GM23338 (cell line): ENCODE measurements around the gene ANO7. TPM values are rescaled to one million over a fixed set of nuclear protein-coding genes. Genes with fewer than 3 reads are reported as not detected.

Experiments
- ATAC-seq: fragments of 200-7000 bp; cut with Tn5 transposase; 3 replicates; pipeline ENCODE4 v1.9.1; 2020
- DNase-seq: peaks from one replicate; pipeline ENCODE4 v3.0.0-alpha.2; 2015; ENCODE audit warnings: low spot score
- H2AFZ ChIP-seq: fragments of 200-600 bp; sonication (generic); 2 replicates; pipeline ENCODE4 v1.8.0; 2016; ENCODE audit warnings: antibody characterized with exemption, mild to moderate bottlenecking, moderate library complexity
- H3F3A ChIP-seq: fragments of 200-600 bp; sonication (generic); replicated peaks from 2 replicates; pipeline ENCODE4 v1.8.0; 2017; ENCODE audit warnings: antibody characterized with exemption, mixed run types, low read depth
- H3K27ac ChIP-seq: fragments of 200-600 bp; sonication (generic); 2 replicates; pipeline ENCODE4 v1.6.1; 2016; ENCODE audit warnings: low read depth
- H3K27me3 ChIP-seq: fragments of 200-600 bp; sonication (generic); 2 replicates; pipeline ENCODE4 v1.8.0; 2016; ENCODE audit warnings: mild to moderate bottlenecking, mixed run types, moderate library complexity; ENCODE audit not compliant: insufficient read depth
- H3K36me3 ChIP-seq: fragments of 200-600 bp; sonication (generic); 2 replicates; pipeline ENCODE4 v1.8.0; 2016; ENCODE audit warnings: mild to moderate bottlenecking; ENCODE audit not compliant: insufficient read depth
- H3K4me1 ChIP-seq: fragments of 200-600 bp; sonication (generic); 2 replicates; pipeline ENCODE4 v1.8.0; 2016; ENCODE audit warnings: mild to moderate bottlenecking, moderate library complexity; ENCODE audit not compliant: insufficient read depth
- H3K4me2 ChIP-seq: fragments of 200-600 bp; sonication (generic); 2 replicates; pipeline ENCODE4 v1.7.1; 2017; ENCODE audit warnings: mixed run types
- H3K4me3 ChIP-seq: fragments of 200-600 bp; sonication (generic); 2 replicates; pipeline ENCODE4 v1.6.1; 2016; ENCODE audit warnings: mixed run types
- H3K79me2 ChIP-seq: fragments of 200-600 bp; sonication (generic); replicated peaks from 2 replicates; pipeline ENCODE4 v1.8.0; 2017; ENCODE audit warnings: mild to moderate bottlenecking; ENCODE audit not compliant: insufficient read depth
- H3K9me2 ChIP-seq: fragments of 200-600 bp; sonication (generic); 2 replicates; pipeline ENCODE4 v1.8.0; 2017; ENCODE audit not compliant: insufficient read depth
- H4K20me1 ChIP-seq: fragments of 200-600 bp; sonication (generic); replicated peaks from 2 replicates; pipeline ENCODE4 v1.8.0; 2017; ENCODE audit warnings: mild to moderate bottlenecking; ENCODE audit not compliant: insufficient read depth
- H3K27ac Mint-ChIP-seq: 2 replicates; pipeline ENCODE4 v1.8.0; 2020; ENCODE audit warnings: inconsistent platforms, mild to moderate bottlenecking, moderate library complexity, mixed read lengths
- H3K27me3 Mint-ChIP-seq: 3 replicates; pipeline ENCODE4 v1.8.0; 2022; ENCODE audit warnings: low read depth, mild to moderate bottlenecking, moderate library complexity, mixed read lengths, inconsistent platforms; ENCODE audit not compliant: insufficient read depth, poor library complexity
- H3K36me3 Mint-ChIP-seq: 3 replicates; pipeline ENCODE4 v1.8.0; 2021; ENCODE audit warnings: low read depth, mild to moderate bottlenecking, inconsistent platforms, moderate library complexity, mixed read lengths
- H3K4me1 Mint-ChIP-seq: 3 replicates; pipeline ENCODE4 v1.8.0; 2020; ENCODE audit warnings: mild to moderate bottlenecking, inconsistent platforms, mixed read lengths
- H3K4me3 Mint-ChIP-seq: 3 replicates; pipeline ENCODE4 v1.8.0; 2021; ENCODE audit warnings: moderate library complexity, mild to moderate bottlenecking, inconsistent platforms, mixed read lengths
- H3K9me3 Mint-ChIP-seq: 3 replicates; pipeline ENCODE4 v1.8.0; 2020; ENCODE audit warnings: moderate library complexity, mild to moderate bottlenecking, inconsistent platforms, mixed read lengths
- CREB1 ChIP-seq: fragments of 250-450 bp; sonication (Bioruptor Pico); IDR thresholded peaks from 2 replicates; pipeline ENCODE4 v1.5.0; 2020; ENCODE audit warnings: low read depth, mild to moderate bottlenecking, moderate library complexity
- EZH2 ChIP-seq: fragments of 200-600 bp; sonication (generic); IDR thresholded peaks from one replicate; pipeline ENCODE4 v1.8.0; 2017; ENCODE audit warnings: antibody characterized with exemption, mild to moderate bottlenecking, low read depth; ENCODE audit not compliant: unreplicated experiment
- EZH2phosphoT487 ChIP-seq: fragments of 200-600 bp; sonication (generic); IDR thresholded peaks from one replicate; pipeline ENCODE4 v1.8.1; 2018; ENCODE audit warnings: antibody characterized with exemption; ENCODE audit not compliant: unreplicated experiment
- JUNB ChIP-seq: IDR thresholded peaks from one replicate; pipeline ENCODE4 v1.6.1; 2016; ENCODE audit warnings: antibody characterized with exemption; ENCODE audit not compliant: unreplicated experiment
- NANOG ChIP-seq: IDR thresholded peaks from 2 replicates; pipeline ENCODE4 v1.6.1; 2016; ENCODE audit warnings: antibody characterized with exemption, borderline replicate concordance
- POLR2AphosphoS5 ChIP-seq: IDR thresholded peaks from 2 replicates; pipeline ENCODE4 v1.6.1; 2016; ENCODE audit warnings: antibody characterized with exemption, low read depth
- STAT1 ChIP-seq: IDR thresholded peaks from one replicate; pipeline ENCODE4 v1.6.1; 2016; ENCODE audit warnings: antibody characterized with exemption; ENCODE audit not compliant: unreplicated experiment
- ZNF114 ChIP-seq: fragments of 250-450 bp; sonication (Bioruptor Pico); IDR thresholded peaks from 2 replicates; pipeline ENCODE4 v1.5.0; 2020; ENCODE audit warnings: mild to moderate bottlenecking, moderate library complexity
- ZNF331 ChIP-seq: fragments of 250-450 bp; sonication (Bioruptor Pico); IDR thresholded peaks from 2 replicates; pipeline ENCODE4 v1.5.0; 2020; ENCODE audit warnings: low read depth, mild to moderate bottlenecking, moderate library complexity
- polyA plus RNA-seq: library from polyadenylated mRNA; unstranded; fragments of >200 nt; fragmentation: Nextera tagmentation; extraction: Ambion mirVana; gene quantifications from 2 replicates; pipeline ENCODE4 v1.2.1, GENCODE V29; 2016
- total RNA-seq: library from RNA; depleted of rRNA; stranded (reverse); fragments of >200 nt; shearing (Covaris generic); gene quantifications from 2 replicates; pipeline ENCODE4 v1.2.3, GENCODE V29; 2014
- TF ChIP-seq, protein P1 (sequence below): fragments of 250-450 bp; sonication (Bioruptor Pico); IDR thresholded peaks from 2 replicates; pipeline ENCODE4 v1.5.0; 2020; ENCODE audit warnings: mild to moderate bottlenecking, moderate library complexity
- TF ChIP-seq, protein P2 (sequence below): IDR thresholded peaks from one replicate; pipeline ENCODE4 v1.6.1; 2018; ENCODE audit warnings: antibody characterized with exemption; ENCODE audit not compliant: unreplicated experiment
- TF ChIP-seq, protein P3 (sequence below): IDR thresholded peaks from 2 replicates; pipeline ENCODE4 v1.6.1; 2016; ENCODE audit warnings: antibody characterized with exemption
- TF ChIP-seq, protein P4 (sequence below), 2 experiments: fragments of 200-600 bp in 1 of 2; sonication (generic) in 1 of 2; conservative IDR thresholded peaks; 2 replicates each; pipeline versions ENCODE4 v1.5.1 to v1.6.1; 2016 to 2017; ENCODE audit warnings: antibody characterized with exemption in 2 of 2, low read depth in 2 of 2, mild to moderate bottlenecking in 2 of 2, moderate library complexity in 1 of 2

Gene ANO7
- total and polyA plus RNA-seq, 2 experiments from 2014 or later = 3.6 to 5.1 TPM

DNA sequence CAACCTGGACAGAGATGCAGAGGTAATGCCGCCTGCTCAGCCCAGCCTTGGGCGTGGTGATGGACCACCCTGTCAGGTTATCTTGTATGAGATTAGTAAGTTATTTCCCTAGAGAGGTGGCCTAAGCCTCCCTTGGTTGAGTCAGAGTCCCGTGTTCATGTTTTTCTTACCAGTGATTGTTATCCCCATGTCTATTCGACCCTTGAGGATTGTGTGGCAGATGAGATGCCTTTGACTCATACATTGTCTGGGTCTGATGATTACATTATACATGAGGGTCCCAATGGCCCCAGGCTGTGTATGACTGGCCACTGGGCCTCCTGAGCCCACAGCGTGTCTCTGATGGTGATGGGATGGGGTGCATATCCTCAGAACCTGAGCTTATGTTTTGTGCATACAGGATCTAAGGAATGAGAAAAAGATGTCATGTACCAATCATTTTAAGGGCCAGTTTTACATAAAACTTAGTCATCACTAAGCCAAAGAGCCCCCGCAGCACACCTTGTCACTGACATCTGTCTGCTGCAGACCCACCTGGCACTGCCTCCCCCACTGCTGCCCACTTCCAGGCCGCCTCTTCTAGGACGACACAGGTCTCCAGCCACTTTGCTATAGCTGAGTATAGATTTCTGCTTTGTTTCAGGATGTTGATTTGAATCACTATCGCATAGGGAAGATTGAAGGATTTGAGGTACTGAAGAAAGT, 30.5 kb upstream of the ANO7 start:
- Histone ChIP-seq H3F3A (no peaks in the 10 kb centered on the region), H3K4me1 (no peaks in the 10 kb centered on the region), H3K79me2 (no peaks in the 10 kb centered on the region; the same call in 1 of the 2 replicates), H3K36me3 (no peaks in the 10 kb centered on the region; the same call in 1 of the 2 replicates), H3K27me3 (no peaks in the 10 kb centered on the region), H2AFZ (no peak overlapping the region), H3K27ac (no peak overlapping the region), H3K4me2 (no peak overlapping the region), H4K20me1 (peaks cover 7% of the 10 kb centered on the region), H3K9me2 (no peaks in the 10 kb centered on the region), H3K4me3 (no peak overlapping the region)
- TF ChIP-seq STAT1 (no peak), JUNB (no peak), EZH2phosphoT487 (no peak), EZH2 (no peak), ZNF114 (no peak), NANOG (no peak), POLR2AphosphoS5 (no peak), CREB1 (no peak), ZNF331 (CRISPR knock-in tag) (no peak)
- TF ChIP-seq, protein P1, sequence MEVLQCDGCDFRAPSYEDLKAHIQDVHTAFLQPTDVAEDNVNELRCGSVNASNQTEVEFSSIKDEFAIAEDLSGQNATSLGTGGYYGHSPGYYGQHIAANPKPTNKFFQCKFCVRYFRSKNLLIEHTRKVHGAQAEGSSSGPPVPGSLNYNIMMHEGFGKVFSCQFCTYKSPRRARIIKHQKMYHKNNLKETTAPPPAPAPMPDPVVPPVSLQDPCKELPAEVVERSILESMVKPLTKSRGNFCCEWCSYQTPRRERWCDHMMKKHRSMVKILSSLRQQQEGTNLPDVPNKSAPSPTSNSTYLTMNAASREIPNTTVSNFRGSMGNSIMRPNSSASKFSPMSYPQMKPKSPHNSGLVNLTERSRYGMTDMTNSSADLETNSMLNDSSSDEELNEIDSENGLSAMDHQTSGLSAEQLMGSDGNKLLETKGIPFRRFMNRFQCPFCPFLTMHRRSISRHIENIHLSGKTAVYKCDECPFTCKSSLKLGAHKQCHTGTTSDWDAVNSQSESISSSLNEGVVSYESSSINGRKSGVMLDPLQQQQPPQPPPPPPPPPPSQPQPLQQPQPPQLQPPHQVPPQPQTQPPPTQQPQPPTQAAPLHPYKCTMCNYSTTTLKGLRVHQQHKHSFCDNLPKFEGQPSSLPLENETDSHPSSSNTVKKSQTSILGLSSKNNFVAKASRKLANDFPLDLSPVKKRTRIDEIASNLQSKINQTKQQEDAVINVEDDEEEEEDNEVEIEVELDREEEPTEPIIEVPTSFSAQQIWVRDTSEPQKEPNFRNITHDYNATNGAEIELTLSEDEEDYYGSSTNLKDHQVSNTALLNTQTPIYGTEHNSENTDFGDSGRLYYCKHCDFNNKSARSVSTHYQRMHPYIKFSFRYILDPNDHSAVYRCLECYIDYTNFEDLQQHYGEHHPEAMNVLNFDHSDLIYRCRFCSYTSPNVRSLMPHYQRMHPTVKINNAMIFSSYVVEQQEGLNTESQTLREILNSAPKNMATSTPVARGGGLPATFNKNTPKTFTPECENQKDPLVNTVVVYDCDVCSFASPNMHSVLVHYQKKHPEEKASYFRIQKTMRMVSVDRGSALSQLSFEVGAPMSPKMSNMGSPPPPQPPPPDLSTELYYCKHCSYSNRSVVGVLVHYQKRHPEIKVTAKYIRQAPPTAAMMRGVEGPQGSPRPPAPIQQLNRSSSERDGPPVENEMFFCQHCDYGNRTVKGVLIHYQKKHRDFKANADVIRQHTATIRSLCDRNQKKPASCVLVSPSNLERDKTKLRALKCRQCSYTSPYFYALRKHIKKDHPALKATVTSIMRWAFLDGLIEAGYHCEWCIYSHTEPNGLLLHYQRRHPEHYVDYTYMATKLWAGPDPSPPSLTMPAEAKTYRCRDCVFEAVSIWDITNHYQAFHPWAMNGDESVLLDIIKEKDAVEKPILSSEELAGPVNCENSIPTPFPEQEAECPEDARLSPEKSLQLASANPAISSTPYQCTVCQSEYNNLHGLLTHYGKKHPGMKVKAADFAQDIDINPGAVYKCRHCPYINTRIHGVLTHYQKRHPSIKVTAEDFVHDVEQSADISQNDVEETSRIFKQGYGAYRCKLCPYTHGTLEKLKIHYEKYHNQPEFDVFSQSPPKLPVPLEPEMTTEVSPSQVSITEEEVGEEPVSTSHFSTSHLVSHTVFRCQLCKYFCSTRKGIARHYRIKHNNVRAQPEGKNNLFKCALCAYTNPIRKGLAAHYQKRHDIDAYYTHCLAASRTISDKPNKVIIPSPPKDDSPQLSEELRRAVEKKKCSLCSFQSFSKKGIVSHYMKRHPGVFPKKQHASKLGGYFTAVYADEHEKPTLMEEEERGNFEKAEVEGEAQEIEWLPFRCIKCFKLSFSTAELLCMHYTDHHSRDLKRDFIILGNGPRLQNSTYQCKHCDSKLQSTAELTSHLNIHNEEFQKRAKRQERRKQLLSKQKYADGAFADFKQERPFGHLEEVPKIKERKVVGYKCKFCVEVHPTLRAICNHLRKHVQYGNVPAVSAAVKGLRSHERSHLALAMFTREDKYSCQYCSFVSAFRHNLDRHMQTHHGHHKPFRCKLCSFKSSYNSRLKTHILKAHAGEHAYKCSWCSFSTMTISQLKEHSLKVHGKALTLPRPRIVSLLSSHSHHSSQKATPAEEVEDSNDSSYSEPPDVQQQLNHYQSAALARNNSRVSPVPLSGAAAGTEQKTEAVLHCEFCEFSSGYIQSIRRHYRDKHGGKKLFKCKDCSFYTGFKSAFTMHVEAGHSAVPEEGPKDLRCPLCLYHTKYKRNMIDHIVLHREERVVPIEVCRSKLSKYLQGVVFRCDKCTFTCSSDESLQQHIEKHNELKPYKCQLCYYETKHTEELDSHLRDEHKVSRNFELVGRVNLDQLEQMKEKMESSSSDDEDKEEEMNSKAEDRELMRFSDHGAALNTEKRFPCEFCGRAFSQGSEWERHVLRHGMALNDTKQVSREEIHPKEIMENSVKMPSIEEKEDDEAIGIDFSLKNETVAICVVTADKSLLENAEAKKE (CRISPR knock-in tag) = no peak
- TF ChIP-seq, protein P2, sequence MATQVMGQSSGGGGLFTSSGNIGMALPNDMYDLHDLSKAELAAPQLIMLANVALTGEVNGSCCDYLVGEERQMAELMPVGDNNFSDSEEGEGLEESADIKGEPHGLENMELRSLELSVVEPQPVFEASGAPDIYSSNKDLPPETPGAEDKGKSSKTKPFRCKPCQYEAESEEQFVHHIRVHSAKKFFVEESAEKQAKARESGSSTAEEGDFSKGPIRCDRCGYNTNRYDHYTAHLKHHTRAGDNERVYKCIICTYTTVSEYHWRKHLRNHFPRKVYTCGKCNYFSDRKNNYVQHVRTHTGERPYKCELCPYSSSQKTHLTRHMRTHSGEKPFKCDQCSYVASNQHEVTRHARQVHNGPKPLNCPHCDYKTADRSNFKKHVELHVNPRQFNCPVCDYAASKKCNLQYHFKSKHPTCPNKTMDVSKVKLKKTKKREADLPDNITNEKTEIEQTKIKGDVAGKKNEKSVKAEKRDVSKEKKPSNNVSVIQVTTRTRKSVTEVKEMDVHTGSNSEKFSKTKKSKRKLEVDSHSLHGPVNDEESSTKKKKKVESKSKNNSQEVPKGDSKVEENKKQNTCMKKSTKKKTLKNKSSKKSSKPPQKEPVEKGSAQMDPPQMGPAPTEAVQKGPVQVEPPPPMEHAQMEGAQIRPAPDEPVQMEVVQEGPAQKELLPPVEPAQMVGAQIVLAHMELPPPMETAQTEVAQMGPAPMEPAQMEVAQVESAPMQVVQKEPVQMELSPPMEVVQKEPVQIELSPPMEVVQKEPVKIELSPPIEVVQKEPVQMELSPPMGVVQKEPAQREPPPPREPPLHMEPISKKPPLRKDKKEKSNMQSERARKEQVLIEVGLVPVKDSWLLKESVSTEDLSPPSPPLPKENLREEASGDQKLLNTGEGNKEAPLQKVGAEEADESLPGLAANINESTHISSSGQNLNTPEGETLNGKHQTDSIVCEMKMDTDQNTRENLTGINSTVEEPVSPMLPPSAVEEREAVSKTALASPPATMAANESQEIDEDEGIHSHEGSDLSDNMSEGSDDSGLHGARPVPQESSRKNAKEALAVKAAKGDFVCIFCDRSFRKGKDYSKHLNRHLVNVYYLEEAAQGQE = no peak
- TF ChIP-seq, protein P3, sequence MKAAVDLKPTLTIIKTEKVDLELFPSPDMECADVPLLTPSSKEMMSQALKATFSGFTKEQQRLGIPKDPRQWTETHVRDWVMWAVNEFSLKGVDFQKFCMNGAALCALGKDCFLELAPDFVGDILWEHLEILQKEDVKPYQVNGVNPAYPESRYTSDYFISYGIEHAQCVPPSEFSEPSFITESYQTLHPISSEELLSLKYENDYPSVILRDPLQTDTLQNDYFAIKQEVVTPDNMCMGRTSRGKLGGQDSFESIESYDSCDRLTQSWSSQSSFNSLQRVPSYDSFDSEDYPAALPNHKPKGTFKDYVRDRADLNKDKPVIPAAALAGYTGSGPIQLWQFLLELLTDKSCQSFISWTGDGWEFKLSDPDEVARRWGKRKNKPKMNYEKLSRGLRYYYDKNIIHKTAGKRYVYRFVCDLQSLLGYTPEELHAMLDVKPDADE = no peak
- TF ChIP-seq, protein P4, sequence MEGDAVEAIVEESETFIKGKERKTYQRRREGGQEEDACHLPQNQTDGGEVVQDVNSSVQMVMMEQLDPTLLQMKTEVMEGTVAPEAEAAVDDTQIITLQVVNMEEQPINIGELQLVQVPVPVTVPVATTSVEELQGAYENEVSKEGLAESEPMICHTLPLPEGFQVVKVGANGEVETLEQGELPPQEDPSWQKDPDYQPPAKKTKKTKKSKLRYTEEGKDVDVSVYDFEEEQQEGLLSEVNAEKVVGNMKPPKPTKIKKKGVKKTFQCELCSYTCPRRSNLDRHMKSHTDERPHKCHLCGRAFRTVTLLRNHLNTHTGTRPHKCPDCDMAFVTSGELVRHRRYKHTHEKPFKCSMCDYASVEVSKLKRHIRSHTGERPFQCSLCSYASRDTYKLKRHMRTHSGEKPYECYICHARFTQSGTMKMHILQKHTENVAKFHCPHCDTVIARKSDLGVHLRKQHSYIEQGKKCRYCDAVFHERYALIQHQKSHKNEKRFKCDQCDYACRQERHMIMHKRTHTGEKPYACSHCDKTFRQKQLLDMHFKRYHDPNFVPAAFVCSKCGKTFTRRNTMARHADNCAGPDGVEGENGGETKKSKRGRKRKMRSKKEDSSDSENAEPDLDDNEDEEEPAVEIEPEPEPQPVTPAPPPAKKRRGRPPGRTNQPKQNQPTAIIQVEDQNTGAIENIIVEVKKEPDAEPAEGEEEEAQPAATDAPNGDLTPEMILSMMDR (conservative IDR thresholded peaks at IDR 0.05; ENCODE audit: low read depth in 2 of 2) = no peak
- Mint-ChIP-seq H3K9me3 (no peaks in the 10 kb centered on the region), H3K4me1 (peaks cover 9% of the 10 kb centered on the region), H3K4me3 (no peak overlapping the region), H3K27ac (no peak overlapping the region), H3K36me3 (peaks cover 12% of the 10 kb centered on the region), H3K27me3 (no peaks in the 10 kb centered on the region)
- no peak for ATAC-seq
- no peak for DNase-seq
